Measurements from ENCODE around the gene TRAPPC4.
A peak's percentile ranks its signal among the peaks of the same experiment; 100 is the strongest.
"Not testable (repeated sequence)": the region's sequence is repeated elsewhere in the genome, so short reads cannot be mapped to it uniquely, and the experiment has no call there.

The TRAPPC4 gene

GRCh38 chr11:119034813-119035212 lies 16.2 kb downstream of the TRAPPC4 start:
- no peak for DNase-seq (ENCODE audit: low read depth)

- DNase-seq (ENCODE audit: low read depth): no peak
These were observed 20.3 kb downstream of the TRAPPC4 start for GRCh38 chr11:119038884-119039283.

- DNase-seq (ENCODE audit: low read depth): not testable (repeated sequence)
These were observed 20.9 kb downstream of the TRAPPC4 start for GRCh38 chr11:119039471-119039870.

- DNase-seq (ENCODE audit: low read depth): no peak
These were observed 23.4 kb downstream of the TRAPPC4 start for GRCh38 chr11:119041821-119042514.

GRCh38 chr11:119042927-119043326 lies 24.4 kb downstream of the TRAPPC4 start:
- DNase-seq (ENCODE audit: low read depth): no peak

- DNase-seq (ENCODE audit: low read depth): no peak
These were observed 26.1 kb downstream of the TRAPPC4 start for GRCh38 chr11:119044708-119045107.

GRCh38 chr11:119046489-119046888 lies 27.9 kb downstream of the TRAPPC4 start:
- DNase-seq (ENCODE audit: low read depth): no peak

- no peak for DNase-seq (ENCODE audit: low read depth)
These were observed 28.6 kb downstream of the TRAPPC4 start for GRCh38 chr11:119047205-119047604.

- no peak for DNase-seq (ENCODE audit: low read depth)
These were observed 30.1 kb downstream of the TRAPPC4 start for GRCh38 chr11:119048644-119049043.

- no peak for DNase-seq (ENCODE audit: low read depth)
These were observed 30.5 kb downstream of the TRAPPC4 start for GRCh38 chr11:119049081-119049480.

- DNase-seq (ENCODE audit: low read depth): no peak
These were observed 33.0 kb downstream of the TRAPPC4 start for GRCh38 chr11:119051440-119052162.

GRCh38 chr11:119052163-119052814 lies 33.7 kb downstream of the TRAPPC4 start:
- no peak for DNase-seq (ENCODE audit: low read depth)

GRCh38 chr11:119054418-119054817 lies 35.9 kb downstream of the TRAPPC4 start:
- DNase-seq (ENCODE audit: low read depth): no peak

GRCh38 chr11:119055901-119056300 lies 37.3 kb downstream of the TRAPPC4 start:
- DNase-seq (ENCODE audit: low read depth): peak; percentile 43

- no peak for DNase-seq (ENCODE audit: low read depth)
These were observed 37.9 kb downstream of the TRAPPC4 start for GRCh38 chr11:119056421-119056999.

- DNase-seq (ENCODE audit: low read depth): peak; percentile 97
These were observed 38.6 kb downstream of the TRAPPC4 start, which contains the start of gene HYOU1 for GRCh38 chr11:119057000-119057769. TSS of gene HYOU1 (minus strand) at chr11:119057205. CDS start at chr11:119056160, 1,045 bp downstream.

- not testable (repeated sequence) for DNase-seq (ENCODE audit: low read depth)
These were observed 40.6 kb downstream of the TRAPPC4 start for GRCh38 chr11:119059128-119059527.

- no peak for DNase-seq (ENCODE audit: low read depth)
These were observed 42.7 kb downstream of the TRAPPC4 start for GRCh38 chr11:119061256-119061655.

- peak; percentile 76 for DNase-seq (ENCODE audit: low read depth)
These were observed 44.2 kb downstream of the TRAPPC4 start for GRCh38 chr11:119062779-119063178.

GRCh38 chr11:119065369-119065768 lies 46.8 kb downstream of the TRAPPC4 start:
- peak; percentile 49 for DNase-seq (ENCODE audit: low read depth)

GRCh38 chr11:119067371-119068222 lies 49.0 kb downstream of the TRAPPC4 start, which contains the start of gene VPS11:
TSS of gene VPS11 (plus strand) at chr11:119067818. CDS start at chr11:119067824, 6 bp downstream.
- peak; percentile 94 for DNase-seq (ENCODE audit: low read depth)
